ENCODE results near the gene TARS1. TPM values are rescaled to one million over a fixed set of nuclear protein-coding genes. Genes with fewer than 3 reads are reported as not detected.
A peak's percentile ranks its signal among the peaks of the same experiment; 100 is the strongest.

Gene TARS1
- total and polyA plus RNA-seq, 2 of the 13 experiments (the other 11 are each of a cell fraction or from before 2014, with no cell fraction given) = 77.0 to 184 TPM

- TF ChIP-seq ZHX2 (IDR thresholded peaks at IDR 0.05; ENCODE audit: low read depth) (no peak), ZHX2 (CRISPR knock-in tag; IDR thresholded peaks at IDR 0.05; ENCODE audit: borderline replicate concordance) (no peak), ZNF33A (CRISPR knock-in tag; IDR thresholded peaks at IDR 0.05; ENCODE audit: borderline replicate concordance) (no peak), TRAFD1 (CRISPR knock-in tag; IDR thresholded peaks at IDR 0.05; ENCODE audit: borderline replicate concordance) (no peak), ZBTB14 (CRISPR knock-in tag; IDR thresholded peaks at IDR 0.05) (no peak), BCL6 (CRISPR knock-in tag; IDR thresholded peaks at IDR 0.05) (peak; percentile 90), NCOR1 (IDR thresholded peaks at IDR 0.05; ENCODE audit: borderline replicate concordance, low read length) (no peak), SNAPC4 (CRISPR knock-in tag; IDR thresholded peaks at IDR 0.05) (0 out of 2 replicates have a peak, but pooled peaks have one; percentile 5), XBP1 (CRISPR knock-in tag; IDR thresholded peaks at IDR 0.05) (no peak), FLYWCH1 (CRISPR knock-in tag; IDR thresholded peaks at IDR 0.05) (no peak), ZNF138 (CRISPR knock-in tag; IDR thresholded peaks at IDR 0.05; ENCODE audit: low read depth) (0 out of 2 replicates have a peak, but pooled peaks have one; percentile 46), ZNF143 (CRISPR knock-in tag; IDR thresholded peaks at IDR 0.05) (no peak), THAP7 (CRISPR knock-in tag; IDR thresholded peaks at IDR 0.05) (0 out of 2 replicates have a peak, but pooled peaks have one; percentile 7), TBX3 (IDR thresholded peaks at IDR 0.05; ENCODE audit: borderline replicate concordance) (no peak)
Observed at GRCh38 chr5:33439905-33440481, 772 bp upstream of the TARS1 start (continued).
